ENCODE results near the gene OSBPL7. TPM values are rescaled to one million over a fixed set of nuclear protein-coding genes. Genes with fewer than 3 reads are reported as not detected.

Gene OSBPL7
- total RNA-seq = 10 to 100 TPM; 21.6 to 28.6 TPM

DNA sequence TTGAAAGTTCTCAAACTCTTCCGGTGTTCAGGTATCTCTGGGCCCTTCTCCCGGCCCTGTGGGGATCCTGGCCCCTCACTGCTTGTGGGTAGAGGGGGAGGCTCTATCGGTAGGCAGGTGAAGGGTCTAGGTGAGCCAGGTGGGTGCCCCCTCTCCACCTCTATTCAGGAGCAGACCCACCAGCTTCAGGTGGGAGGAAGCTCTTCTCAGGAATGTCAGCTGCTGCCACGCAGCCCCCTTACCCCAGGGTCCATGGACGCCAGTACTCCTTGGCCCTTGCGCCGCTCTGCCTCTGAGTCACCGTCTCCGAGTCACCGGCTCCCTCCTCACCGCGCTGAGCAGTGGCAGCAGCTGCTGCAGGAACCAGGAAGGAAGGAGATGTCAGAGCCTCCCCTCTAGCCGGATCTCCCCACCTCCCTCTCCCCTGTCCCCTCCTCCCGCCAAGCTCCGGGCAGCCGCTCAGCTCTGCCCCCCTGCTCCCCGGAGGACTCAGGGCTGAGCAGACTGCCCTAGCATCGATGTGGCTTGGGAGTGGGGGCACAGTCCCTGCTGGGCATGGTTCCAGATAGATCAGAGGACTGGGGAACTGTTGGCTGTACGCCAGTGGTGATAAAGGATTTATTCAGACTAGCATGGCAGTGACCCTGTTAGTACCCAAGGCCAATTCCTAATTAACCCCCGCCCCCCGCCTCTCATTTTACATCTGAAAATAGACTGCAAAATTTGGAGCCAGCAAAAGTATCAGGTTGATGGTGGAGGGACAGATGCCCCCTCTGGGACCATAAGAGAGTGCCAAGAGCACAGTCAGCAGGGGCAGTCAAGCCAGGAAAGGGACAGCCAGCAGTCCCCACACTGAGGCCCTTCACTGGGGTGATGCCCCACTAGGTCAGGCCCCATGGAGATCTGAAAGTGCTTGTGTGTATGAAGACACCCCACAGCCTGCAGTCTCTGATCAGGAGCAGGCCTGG lies at the start of gene OSBPL7:
Gene OSBPL7, minus strand, starts transcription at position 371 of the 968 bp plus-strand sequence. CDS start 1,516 bp downstream, outside the sequence.
- peak; percentile 95 to 97 for ATAC-seq
- no peaks in the 10 kb centered on the region for H3K27me3 Mint-ChIP-seq
- peak within 1 kb of the TSS; percentile 83 to 93 for H3K27ac Mint-ChIP-seq
- H3K4me1 Mint-ChIP-seq (ENCODE audit: low read depth in 2 of 2) = peaks cover 10 to 24% of the 10 kb centered on the region in 2 donors
- H3K9me3 Mint-ChIP-seq = no peaks in the 10 kb centered on the region
- DNase-seq (ENCODE audit: low spot score) = peak; percentile 83
- peak within 1 kb of the TSS; percentile 90 for H3K4me3 Mint-ChIP-seq
- peaks cover 7% of the 10 kb centered on the region for H3K36me3 Mint-ChIP-seq

DNA sequence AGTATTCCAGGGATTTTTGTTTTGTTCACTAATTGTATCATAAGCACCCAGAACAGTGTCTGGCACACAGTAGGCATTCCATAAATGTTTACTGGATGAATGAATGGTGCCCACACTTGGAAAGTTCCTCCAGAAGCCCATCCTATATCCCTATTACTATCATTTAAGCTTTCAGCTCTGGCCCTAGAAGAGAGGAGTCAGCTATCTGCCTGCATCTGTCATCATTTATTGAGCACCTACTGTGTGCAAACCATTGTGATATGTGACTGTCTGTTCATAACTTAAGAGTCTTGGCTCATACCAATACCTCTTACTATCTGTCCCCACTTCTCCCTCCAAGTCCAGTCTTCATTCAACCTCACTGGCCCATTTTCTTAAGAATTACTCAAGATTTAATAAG lies 49.5 kb upstream of the OSBPL7 start:
- DNase-seq (ENCODE audit: low spot score) (no peak), ATAC-seq (no peak)
- Mint-ChIP-seq H3K27ac (peak overlapping the region in 1 of 2 donors; percentile 80), H3K4me1 (ENCODE audit: low read depth in 2 of 2) (peaks cover 0 to 21% of the 10 kb centered on the region in 2 donors), H3K9me3 (no peaks in the 10 kb centered on the region), H3K4me3 (no peak overlapping the region), H3K27me3 (peaks cover 32 to 45% of the 10 kb centered on the region in 2 donors), H3K36me3 (no peaks in the 10 kb centered on the region)

GRCh38 chr17:47870056-47870455 lies 48.5 kb upstream of the OSBPL7 start:
- no peak for ATAC-seq
- Mint-ChIP-seq H3K27ac (peak overlapping the region in 1 of 2 donors; percentile 18), H3K4me3 (no peak overlapping the region), H3K9me3 (no peaks in the 10 kb centered on the region), H3K27me3 (peaks cover 34 to 39% of the 10 kb centered on the region in 2 donors), H3K4me1 (ENCODE audit: low read depth in 2 of 2) (peaks cover 0 to 21% of the 10 kb centered on the region in 2 donors), H3K36me3 (no peaks in the 10 kb centered on the region)
- DNase-seq (ENCODE audit: low spot score) = no peak

- Mint-ChIP-seq H3K9me3 (no peaks in the 10 kb centered on the region), H3K27ac (no peak overlapping the region), H3K4me1 (ENCODE audit: low read depth in 2 of 2) (peaks cover 0 to 17% of the 10 kb centered on the region in 2 donors), H3K36me3 (no peaks in the 10 kb centered on the region), H3K27me3 (peaks cover 31 to 34% of the 10 kb centered on the region in 2 donors), H3K4me3 (no peak overlapping the region)
- DNase-seq (ENCODE audit: low spot score) (no peak), ATAC-seq (no peak)
Measured at GRCh38 chr17:47869114-47869513, 47.5 kb upstream of the OSBPL7 start.

GRCh38 chr17:47867813-47868533 lies 46.4 kb upstream of the OSBPL7 start:
- H3K27me3 Mint-ChIP-seq = peaks cover 24 to 28% of the 10 kb centered on the region in 2 donors
- H3K9me3 Mint-ChIP-seq = no peaks in the 10 kb centered on the region
- H3K36me3 Mint-ChIP-seq = no peaks in the 10 kb centered on the region
- DNase-seq (ENCODE audit: low spot score) (no peak), ATAC-seq (no peak)
- no peak overlapping the region for H3K4me3 Mint-ChIP-seq
- H3K4me1 Mint-ChIP-seq (ENCODE audit: low read depth in 2 of 2) = peaks cover 0 to 11% of the 10 kb centered on the region in 2 donors
- H3K27ac Mint-ChIP-seq = no peak overlapping the region

- Mint-ChIP-seq H3K27ac (no peak overlapping the region), H3K9me3 (no peaks in the 10 kb centered on the region)
Measured at GRCh38 chr17:47866941-47867340, 45.3 kb upstream of the OSBPL7 start.

DNA sequence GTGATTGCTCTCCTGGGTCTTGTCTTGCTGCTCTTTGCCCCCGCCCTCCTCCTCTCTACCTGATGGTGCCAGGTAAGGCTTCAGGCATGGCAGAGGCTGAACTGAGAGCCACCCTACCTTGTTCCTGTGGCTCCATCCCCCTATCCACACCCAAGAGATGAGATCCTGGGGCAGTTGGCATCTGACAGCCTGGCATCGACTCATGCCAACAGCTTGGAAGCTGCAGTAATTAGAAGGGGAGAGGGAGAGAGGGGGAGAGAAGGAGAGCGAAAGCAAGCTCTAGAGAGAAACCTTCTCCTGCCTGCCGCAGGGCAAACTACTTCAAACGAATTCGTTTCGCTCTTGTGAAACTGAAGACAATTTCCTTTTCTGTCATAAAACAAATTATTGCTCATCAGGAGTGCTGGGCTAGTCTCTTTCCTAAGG lies 43.2 kb upstream of the OSBPL7 start:
- Mint-ChIP-seq H3K4me1 (ENCODE audit: low read depth in 2 of 2) (peaks cover 0 to under 1% of the 10 kb centered on the region in 2 donors), H3K27me3 (peaks cover 13 to 20% of the 10 kb centered on the region in 2 donors), H3K9me3 (no peaks in the 10 kb centered on the region), H3K4me3 (no peak overlapping the region), H3K27ac (peak overlapping the region in 1 of 2 donors; percentile 4), H3K36me3 (no peaks in the 10 kb centered on the region)
- no peak for ATAC-seq
- no peak for DNase-seq (ENCODE audit: low spot score)

More at GRCh38 chr17:47866941-47867340, 45.3 kb upstream of the OSBPL7 start:
- Mint-ChIP-seq H3K4me3 (no peak overlapping the region), H3K27me3 (peaks cover 21 to 26% of the 10 kb centered on the region in 2 donors), H3K4me1 (ENCODE audit: low read depth in 2 of 2) (peaks cover 0 to 10% of the 10 kb centered on the region in 2 donors), H3K36me3 (no peaks in the 10 kb centered on the region)
- no peak for ATAC-seq
- DNase-seq (ENCODE audit: low spot score) = no peak

GRCh38 chr17:47862621-47863440 lies 41.2 kb upstream of the OSBPL7 start:
- ATAC-seq (no peak), DNase-seq (ENCODE audit: low spot score) (no peak)
- H3K27me3 Mint-ChIP-seq = peaks cover 29% of the 10 kb centered on the region in 2 donors
- no peaks in the 10 kb centered on the region for H3K9me3 Mint-ChIP-seq
- H3K4me3 Mint-ChIP-seq = no peak overlapping the region
- no peaks in the 10 kb centered on the region for H3K4me1 Mint-ChIP-seq (ENCODE audit: low read depth in 2 of 2)
- no peaks in the 10 kb centered on the region for H3K36me3 Mint-ChIP-seq
- H3K27ac Mint-ChIP-seq = no peak overlapping the region

- no peak overlapping the region for H3K4me3 Mint-ChIP-seq
- H3K27ac Mint-ChIP-seq = no peak overlapping the region
- ATAC-seq = no peak
Measured at GRCh38 chr17:47860386-47860785, 38.8 kb upstream of the OSBPL7 start.

DNA sequence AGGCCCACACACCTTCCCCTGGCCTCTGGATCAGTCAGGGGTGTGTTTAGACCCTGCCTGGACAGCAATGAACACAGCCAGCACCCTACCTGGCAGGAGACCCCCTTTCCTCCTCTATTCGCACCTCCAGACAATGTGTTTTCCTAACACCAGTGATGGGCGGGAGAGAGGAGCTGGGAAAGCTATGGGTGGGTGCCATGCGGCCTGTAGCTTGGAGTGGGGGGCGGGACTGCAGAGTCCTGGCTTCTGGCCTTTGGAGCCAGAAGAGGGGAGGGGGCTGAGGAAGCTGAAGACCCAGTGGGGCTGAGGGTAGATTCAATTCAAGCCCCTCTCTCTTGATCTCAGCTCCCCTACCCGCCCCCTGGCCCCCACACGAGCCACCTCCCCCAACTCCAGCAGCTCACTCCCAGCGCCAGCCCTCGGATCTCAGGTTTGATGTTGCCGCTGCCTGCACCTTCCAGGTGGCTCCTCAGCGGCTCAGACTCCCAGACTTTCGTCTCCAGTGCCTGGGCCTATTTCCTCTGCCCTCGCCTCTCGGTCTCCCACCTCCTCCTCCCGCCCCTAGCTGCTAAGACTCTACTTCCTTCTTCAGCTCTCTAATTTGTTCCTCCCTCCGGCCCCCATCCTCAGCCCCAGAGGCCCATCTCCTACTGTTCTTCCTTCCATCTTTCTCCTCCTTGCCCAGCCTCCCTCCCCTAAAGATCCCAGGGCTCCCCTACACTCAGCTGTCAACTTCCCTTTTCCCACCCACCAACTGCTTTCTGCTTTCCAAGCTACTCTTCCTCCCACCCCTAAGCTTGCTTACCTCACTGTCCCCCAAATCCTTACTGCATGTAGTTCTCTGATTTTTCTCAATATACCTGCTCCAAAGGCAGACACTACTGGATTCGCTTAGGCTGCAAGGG lies 36.2 kb upstream of the OSBPL7 start:
- Mint-ChIP-seq H3K27ac (no peak overlapping the region), H3K9me3 (no peaks in the 10 kb centered on the region), H3K36me3 (no peaks in the 10 kb centered on the region), H3K4me1 (ENCODE audit: low read depth in 2 of 2) (peaks cover 0 to 14% of the 10 kb centered on the region in 2 donors), H3K4me3 (no peak overlapping the region), H3K27me3 (peaks cover 52 to 61% of the 10 kb centered on the region in 2 donors)
- no peak for DNase-seq (ENCODE audit: low spot score)
- peak in 1 of 2 donors; percentile 11 for ATAC-seq

More at GRCh38 chr17:47860386-47860785, 38.8 kb upstream of the OSBPL7 start:
- peaks cover 32 to 35% of the 10 kb centered on the region in 2 donors for H3K27me3 Mint-ChIP-seq
- H3K4me1 Mint-ChIP-seq (ENCODE audit: low read depth in 2 of 2) = peaks cover 0 to 3% of the 10 kb centered on the region in 2 donors
- DNase-seq (ENCODE audit: low spot score) = no peak
- no peaks in the 10 kb centered on the region for H3K36me3 Mint-ChIP-seq
- H3K9me3 Mint-ChIP-seq = no peaks in the 10 kb centered on the region

GRCh38 chr17:47856830-47857229 lies 35.2 kb upstream of the OSBPL7 start:
- Mint-ChIP-seq H3K27ac (peak overlapping the region in 1 of 2 donors; percentile 64), H3K4me3 (no peak overlapping the region), H3K27me3 (peaks cover 60 to 70% of the 10 kb centered on the region in 2 donors), H3K4me1 (ENCODE audit: low read depth in 2 of 2) (peaks cover 9 to 22% of the 10 kb centered on the region in 2 donors), H3K36me3 (no peaks in the 10 kb centered on the region), H3K9me3 (no peaks in the 10 kb centered on the region)
- no peak for DNase-seq (ENCODE audit: low spot score)
- no peak for ATAC-seq

GRCh38 chr17:47855737-47856136 lies 34.1 kb upstream of the OSBPL7 start:
- peaks cover 62 to 72% of the 10 kb centered on the region in 2 donors for H3K27me3 Mint-ChIP-seq
- no peak overlapping the region for H3K27ac Mint-ChIP-seq
- H3K36me3 Mint-ChIP-seq = no peaks in the 10 kb centered on the region
- DNase-seq (ENCODE audit: low spot score) = no peak
- ATAC-seq = no peak
- H3K4me1 Mint-ChIP-seq (ENCODE audit: low read depth in 2 of 2) = peaks cover 9 to 25% of the 10 kb centered on the region in 2 donors
- no peaks in the 10 kb centered on the region for H3K9me3 Mint-ChIP-seq
- H3K4me3 Mint-ChIP-seq = no peak overlapping the region

Measured in natural killer cell treated with Interleukin-12 subunit alpha and Interleukin-12 subunit beta and Interleukin-15 and Interleukin-18, amount 100 ng/mL, for 72 hours (primary cell).